Measurements from ENCODE around the gene MEDAG.

MEDAG gene

DNA sequence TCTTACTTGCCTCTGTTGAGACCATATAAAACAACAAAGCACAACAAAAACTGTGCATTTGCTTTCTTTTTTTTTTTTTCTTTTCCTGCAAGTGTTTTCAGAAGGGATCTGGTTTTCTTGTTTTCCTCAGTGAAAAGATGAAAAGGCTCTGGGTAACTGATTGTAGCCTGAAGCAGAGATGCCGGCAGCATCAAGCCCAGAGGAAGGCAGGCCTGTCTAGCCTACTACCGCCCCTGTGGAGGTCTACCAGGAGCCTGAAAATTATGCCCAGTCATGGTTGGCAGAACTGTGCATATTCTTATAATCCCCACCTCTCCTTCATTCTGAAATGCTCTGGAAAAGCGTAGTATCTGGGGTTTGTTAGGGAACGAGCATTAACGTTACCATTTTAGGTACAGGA lies 32.6 kb upstream of the MEDAG start:
- DNase-seq = no peak

DNA sequence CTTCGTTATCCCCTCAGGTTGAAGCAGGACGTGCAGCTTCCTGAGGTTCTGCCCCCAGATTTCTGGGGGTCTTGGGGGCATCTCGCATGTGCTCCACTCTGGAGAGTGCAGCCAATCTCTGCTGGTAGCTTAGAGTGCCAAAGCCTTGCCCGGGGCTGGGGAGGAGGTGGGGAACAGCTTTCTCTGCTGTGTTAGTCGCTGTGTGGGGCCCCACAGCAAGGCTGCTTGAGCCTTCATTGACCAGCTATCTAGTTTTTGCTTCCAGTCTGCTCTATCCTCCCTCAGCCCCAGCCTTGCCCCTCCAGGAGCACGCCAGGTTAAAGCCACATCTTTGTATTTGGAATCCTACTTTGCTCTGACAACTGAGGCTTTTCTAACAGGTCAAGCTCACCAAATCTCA lies 32.0 kb upstream of the MEDAG start:
- DNase-seq = no peak

GRCh38 chr13:30874561-30874960 lies 31.5 kb upstream of the MEDAG start:
- DNase-seq = no peak

GRCh38 chr13:30877335-30877734 lies 28.7 kb upstream of the MEDAG start:
- DNase-seq = no peak

DNA sequence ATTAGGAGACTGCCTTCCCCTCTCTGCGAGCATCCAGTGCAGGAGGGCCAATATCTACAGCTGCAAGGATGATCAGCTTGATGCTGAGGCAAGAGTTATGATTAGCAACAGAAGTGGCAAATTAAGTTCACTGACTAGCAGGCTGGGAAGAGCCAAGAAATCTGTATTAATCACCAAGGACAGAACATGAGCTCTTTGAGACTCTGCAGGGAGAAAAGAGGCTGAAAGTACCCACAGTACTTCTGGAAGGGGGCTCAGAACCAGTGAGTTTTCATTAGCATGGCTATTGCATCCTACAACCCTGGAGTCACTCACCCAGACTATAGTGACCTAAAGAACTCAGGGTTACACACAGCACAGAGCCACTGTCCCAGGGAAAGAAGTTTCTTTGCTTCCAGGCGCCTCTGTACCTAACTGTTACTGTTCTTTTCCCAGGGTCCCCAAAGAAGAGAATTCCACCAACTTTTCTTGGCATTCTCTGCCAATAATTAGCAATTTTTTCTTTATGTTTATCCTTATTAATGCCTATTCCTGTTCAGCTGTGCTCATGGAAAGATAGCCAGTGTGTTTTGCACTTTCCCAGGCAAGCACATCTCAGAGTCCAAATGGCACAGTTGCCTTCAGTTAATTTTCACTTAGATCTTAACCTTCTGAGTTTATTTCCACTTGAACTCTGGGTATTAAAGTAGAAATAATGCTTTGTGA lies 25.8 kb upstream of the MEDAG start:
- DNase-seq = no peak

DNA sequence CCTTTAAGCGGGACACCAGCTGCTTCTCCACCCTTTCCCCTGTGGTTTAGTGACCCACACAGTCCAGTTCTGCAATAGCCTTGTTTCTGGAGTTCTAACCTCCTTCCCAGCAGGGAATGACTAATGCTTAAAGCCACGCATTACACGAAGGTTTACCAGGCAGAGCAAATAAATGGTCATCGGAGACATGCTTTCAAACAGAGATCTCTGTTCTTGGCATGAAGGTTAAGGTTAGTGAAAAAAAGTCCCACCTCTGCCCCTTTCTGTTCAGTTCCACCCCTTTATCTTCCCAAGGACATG lies 25.3 kb upstream of the MEDAG start:
- DNase-seq = no peak

DNA sequence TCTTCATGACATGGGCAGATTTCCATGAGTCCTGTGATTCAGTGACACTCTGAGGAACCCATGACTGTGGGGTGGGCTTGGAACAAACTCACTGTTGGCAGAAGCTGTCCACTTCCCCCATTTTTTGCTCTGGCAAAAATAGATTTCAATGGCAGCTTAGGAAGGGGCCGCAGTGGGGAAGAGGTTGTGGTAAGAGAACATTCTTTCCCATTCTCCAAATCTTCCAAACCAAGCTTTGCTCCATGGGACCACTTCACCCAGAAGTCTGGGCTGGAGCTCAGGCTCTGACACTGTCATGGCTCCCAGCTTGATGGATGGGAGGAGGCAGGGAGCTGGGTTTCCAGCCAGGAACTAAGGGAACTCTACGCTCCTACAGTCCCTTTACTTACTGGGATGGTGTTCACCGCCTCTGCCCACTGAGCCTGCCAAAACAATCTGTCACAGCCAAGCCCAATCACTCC lies 24.9 kb upstream of the MEDAG start:
- DNase-seq = no peak

GRCh38 chr13:30882026-30882850 lies 23.8 kb upstream of the MEDAG start:
- DNase-seq = no peak

DNA sequence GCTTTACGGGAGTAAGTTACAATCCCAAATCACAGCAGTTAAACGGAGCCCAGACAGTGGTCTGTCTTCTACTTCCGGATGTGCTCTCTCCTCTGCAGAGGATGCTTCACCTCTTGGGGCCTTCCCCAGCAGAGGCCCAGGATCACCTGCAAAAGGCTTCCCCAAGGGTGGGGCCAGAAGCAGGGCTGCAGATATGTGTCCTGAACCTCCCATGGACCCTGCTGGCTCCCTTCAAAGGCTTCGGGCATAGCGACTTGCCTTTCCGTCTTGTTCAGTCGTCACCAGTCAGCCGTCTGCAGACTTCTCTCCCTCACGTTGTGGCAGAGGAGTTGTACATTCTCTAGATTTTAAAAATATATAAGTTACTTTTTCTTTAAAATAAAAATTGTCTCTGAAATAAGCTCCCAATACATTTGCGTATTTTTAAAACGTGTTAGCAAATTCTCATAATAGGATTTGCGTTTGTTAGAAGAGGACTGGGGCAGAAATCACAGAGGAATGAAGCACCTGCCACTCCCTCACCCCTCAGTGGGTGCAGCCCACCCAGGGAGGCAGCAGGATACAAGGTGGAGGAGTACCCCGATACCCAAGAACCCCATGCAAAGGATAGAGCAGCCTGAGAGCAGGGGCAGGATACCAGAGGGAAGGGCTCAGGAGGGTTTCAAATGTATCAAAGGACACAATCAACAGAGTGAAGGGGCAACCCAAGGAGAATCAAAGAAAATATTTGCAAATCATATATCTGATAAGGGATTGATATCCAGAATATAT lies 22.9 kb upstream of the MEDAG start:
- DNase-seq = no peak

- DNase-seq = no peak
Observed at GRCh38 chr13:30884543-30884942, 21.5 kb upstream of the MEDAG start.

- DNase-seq = no peak
Observed at GRCh38 chr13:30889196-30889690, 16.8 kb upstream of the MEDAG start.

DNA sequence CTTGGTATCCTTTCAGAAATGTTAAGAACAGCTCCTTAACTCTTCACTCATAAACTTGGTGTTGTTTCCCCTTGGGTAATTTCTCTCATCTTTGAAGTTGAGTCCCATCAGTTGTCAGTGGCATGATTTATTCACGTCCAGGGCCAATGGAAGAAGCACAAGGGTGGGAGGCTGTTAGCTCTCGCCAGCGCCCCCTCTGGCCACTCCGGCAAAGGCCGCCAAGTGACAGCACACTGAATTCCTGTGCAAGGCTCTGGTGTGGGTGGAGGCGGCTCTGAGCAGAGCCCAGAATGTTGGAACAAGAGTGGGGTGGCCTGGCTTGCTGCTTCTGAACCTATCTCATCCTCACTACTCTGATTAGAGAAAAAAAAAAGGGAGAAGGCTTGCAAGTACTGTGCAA lies 13.1 kb upstream of the MEDAG start:
- peak; percentile 41 for DNase-seq

GRCh38 chr13:30895773-30896172 lies 10.3 kb upstream of the MEDAG start:
- DNase-seq = no peak

GRCh38 chr13:30898070-30898469 lies 8.0 kb upstream of the MEDAG start:
- DNase-seq = no peak

- no peak for DNase-seq
Observed at GRCh38 chr13:30898678-30899241, 7.3 kb upstream of the MEDAG start.

DNA sequence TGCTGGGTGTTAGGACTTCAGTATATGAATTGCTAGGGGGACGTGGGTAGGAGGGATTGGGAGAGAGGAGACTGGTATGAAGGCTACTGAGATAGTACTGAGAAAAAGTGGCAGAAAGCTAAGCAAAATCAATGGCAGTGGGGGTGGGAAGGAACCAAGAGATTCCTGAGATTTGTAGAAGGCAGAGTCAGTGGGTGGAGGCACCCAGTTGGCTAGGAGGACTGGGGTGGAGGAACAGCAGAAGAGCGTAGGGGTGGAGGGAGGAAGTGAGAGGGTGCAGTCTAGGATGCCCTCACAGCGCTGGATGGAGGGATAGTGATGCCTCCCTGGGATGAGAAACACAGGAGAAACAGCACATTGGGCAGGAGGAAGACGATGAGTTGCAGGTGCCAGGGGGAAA lies 5.6 kb upstream of the MEDAG start:
- DNase-seq = no peak

DNA sequence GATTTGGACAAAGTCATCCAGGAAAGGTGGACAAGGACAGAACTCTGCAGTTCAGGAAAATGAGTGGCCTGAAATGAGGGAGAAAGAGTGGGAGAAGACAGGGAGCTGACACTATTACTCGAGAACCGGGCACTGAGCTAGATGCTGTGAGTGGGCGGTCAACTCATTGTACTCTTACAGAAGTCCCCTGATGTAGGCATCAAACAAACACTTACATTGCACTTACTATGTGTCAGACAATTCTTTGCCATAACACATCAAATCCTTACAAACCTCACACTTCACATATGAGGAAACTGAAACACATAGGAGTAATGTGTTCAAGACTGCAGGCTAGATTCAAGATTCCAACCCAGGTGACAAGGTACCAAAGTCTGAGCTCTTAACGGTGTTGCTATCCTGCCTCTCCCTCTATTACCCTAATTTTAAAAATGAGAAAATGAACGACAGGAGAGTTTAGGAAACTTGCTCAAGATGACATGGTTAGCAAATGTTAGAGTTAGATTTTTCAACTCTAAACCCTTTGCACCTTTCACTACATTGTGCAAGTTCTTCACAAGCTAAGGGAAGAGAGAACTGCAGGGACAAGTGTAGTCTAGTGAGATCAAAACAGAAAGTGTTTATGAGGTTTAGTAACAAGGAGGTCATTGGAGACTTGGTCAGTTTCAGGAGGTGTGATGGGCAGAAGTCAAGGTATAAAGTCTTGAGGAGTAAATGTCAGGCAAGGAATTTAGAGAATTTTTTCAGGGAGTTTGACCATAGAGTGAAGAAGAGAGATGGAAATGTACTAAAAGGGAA lies 4.9 kb upstream of the MEDAG start:
- no peak for DNase-seq

DNA sequence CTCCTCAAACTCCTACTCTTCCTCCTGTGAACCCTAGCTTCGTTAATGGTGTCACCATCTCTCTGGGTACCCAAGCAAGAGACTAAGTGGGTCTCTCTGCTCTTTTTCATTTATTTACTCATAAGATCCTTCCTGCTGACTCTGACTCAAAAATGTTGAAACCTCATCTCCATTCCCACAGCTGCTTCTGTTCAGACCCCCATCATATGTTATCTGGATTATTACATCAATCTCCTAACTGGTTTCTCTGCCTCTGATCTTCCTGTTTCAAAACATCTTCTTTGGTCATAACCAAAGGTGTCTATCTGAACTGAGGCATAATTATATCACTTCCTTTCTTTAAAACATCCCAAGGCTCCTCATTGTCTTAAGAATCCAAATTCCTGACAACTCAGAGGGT lies 2.0 kb upstream of the MEDAG start:
- no peak for DNase-seq

DNA sequence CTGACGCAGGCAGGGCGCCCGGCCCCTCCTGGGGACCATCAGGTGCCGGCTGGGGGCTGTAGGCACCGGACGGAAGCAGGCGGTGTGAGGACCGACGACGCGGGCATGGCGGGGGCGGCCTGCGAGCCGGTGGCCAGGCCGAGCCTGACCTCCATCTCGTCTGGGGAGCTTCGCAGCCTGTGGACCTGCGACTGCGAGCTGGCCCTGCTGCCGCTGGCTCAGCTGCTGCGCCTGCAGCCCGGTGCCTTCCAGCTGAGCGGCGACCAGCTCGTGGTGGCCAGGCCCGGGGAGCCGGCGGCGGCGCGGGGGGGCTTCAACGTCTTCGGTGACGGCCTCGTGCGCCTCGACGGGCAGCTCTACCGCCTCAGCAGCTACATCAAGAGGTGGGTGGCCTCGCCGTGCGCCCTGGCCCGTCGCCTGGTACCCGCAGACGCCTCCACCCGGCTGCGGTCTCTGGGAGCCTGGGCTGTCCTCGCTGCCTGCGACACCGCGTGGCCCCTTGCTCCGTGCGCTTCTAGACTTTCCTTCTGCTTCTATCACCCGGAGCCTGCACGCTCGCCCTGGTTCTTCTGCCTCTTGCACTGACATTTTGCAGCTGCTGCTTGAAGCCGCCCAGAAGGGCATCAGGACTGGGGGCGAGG lies 460 bp downstream of the MEDAG start:
- DNase-seq = no peak

GRCh38 chr13:30907121-30907861 lies 1.2 kb downstream of the MEDAG start:
- no peak for DNase-seq

DNA sequence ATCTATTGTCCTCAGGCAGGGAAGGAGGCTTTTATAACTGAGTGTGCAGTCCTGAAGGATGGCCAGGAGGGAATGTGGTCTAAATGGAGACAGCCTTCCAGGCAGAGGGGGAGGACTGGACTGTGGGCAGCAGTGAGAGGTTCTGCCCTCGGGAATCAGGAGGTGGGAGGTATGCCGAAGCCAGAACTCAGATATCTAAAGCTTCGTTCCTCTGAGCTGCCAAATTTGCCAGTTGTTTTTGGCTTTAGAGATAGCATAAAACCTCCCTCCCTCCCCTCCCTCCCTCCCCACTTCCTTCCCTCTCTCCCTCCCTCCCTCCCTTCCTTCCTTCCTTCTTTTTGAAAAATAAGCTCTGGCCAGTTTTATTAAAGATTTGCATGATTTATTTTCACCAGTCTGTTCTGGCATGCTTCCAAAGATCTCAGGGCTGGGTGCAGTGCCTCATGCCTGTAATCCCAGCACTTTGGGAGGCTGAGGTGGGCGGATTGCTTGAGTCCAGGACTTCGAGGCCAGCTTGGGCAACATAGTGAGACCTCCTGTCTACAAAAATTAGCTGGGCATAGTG lies 2.4 kb downstream of the MEDAG start:
- DNase-seq = no peak
